KMS-11 (cell line): ENCODE results near the gene AGPAT4.
"Not testable (repeated sequence)": the region's sequence is repeated elsewhere in the genome, so short reads cannot be mapped to it uniquely, and the experiment has no call there.

Experiments
- H2AFZ ChIP-seq: fragments of 200-600 bp; sonication (generic); 2 replicates; pipeline ENCODE4 v1.6.1; 2016; ENCODE audit warnings: antibody characterized with exemption, mixed run types, low read depth
- H3K27ac ChIP-seq: fragments of 200-600 bp; sonication (generic); 2 replicates; pipeline ENCODE4 v1.6.1; 2016; ENCODE audit warnings: mild to moderate bottlenecking, mixed run types
- H3K27me3 ChIP-seq: fragments of 200-600 bp; sonication (generic); 2 replicates; pipeline ENCODE4 v1.6.1; 2017; ENCODE audit warnings: mild to moderate bottlenecking, low read depth, mixed run types, moderate library complexity; ENCODE audit not compliant: insufficient read depth
- H3K36me3 ChIP-seq: fragments of 200-600 bp; sonication (generic); 2 replicates; pipeline ENCODE4 v1.6.1; 2017; ENCODE audit warnings: mild to moderate bottlenecking, mixed run types; ENCODE audit not compliant: insufficient read depth
- H3K4me1 ChIP-seq: fragments of 200-600 bp; sonication (generic); 2 replicates; pipeline ENCODE4 v1.6.1; 2016; ENCODE audit warnings: mild to moderate bottlenecking, low read depth, mixed run types; ENCODE audit not compliant: poor library complexity, severe bottlenecking
- H3K4me2 ChIP-seq: fragments of 200-600 bp; sonication (generic); 2 replicates; pipeline ENCODE4 v1.7.0; 2016; ENCODE audit warnings: mild to moderate bottlenecking, mixed run types
- H3K4me3 ChIP-seq: fragments of 200-600 bp; sonication (generic); IDR thresholded peaks from 2 replicates; pipeline ENCODE4 v1.6.1; 2017; ENCODE audit warnings: low read depth, low read length, mixed read lengths; ENCODE audit not compliant: insufficient read depth
- H3K79me2 ChIP-seq: fragments of 200-600 bp; sonication (generic); 2 replicates; pipeline ENCODE4 v1.6.1; 2016; ENCODE audit warnings: low read depth, mixed run types; ENCODE audit not compliant: insufficient read depth
- H3K9ac ChIP-seq: fragments of 200-600 bp; sonication (generic); 2 replicates; pipeline ENCODE4 v1.6.1; 2016; ENCODE audit warnings: mild to moderate bottlenecking, mixed run types
- H4K20me1 ChIP-seq: fragments of 200-600 bp; sonication (generic); 2 replicates; pipeline ENCODE4 v1.6.1; 2016; ENCODE audit warnings: mild to moderate bottlenecking, mixed run types; ENCODE audit not compliant: insufficient read depth
- CTCF ChIP-seq: fragments of 200-600 bp; sonication (generic); conservative IDR thresholded peaks from 2 replicates; pipeline ENCODE4 v1.6.1; 2017; ENCODE audit warnings: low read depth, mild to moderate bottlenecking, antibody characterized with exemption, low read length, moderate library complexity, mixed read lengths

Gene AGPAT4

GRCh38 chr6:161273752-161274487 lies at the start of gene AGPAT4:
Gene AGPAT4 (minus strand): TSS chr6:161274061. CDS start chr6:161232213, 41,848 bp downstream.
- Histone ChIP-seq H3K4me1 (no peaks in the 10 kb centered on the region), H3K4me2 (0 out of 2 replicates have a peak within 1 kb of the TSS, but pooled peaks have one; percentile 15), H3K36me3 (no peaks in the 10 kb centered on the region), H3K27ac (0 out of 2 replicates have a peak within 1 kb of the TSS, but pooled peaks have one; percentile 33), H3K27me3 (no peaks in the 10 kb centered on the region), H4K20me1 (no peaks in the 10 kb centered on the region), H3K4me3 (no peak within 1 kb of the TSS), H3K9ac (peak within 1 kb of the TSS; percentile 46; the same call in 1 of the 2 replicates), H3K79me2 (no peaks in the 10 kb centered on the region), H2AFZ (peak within 1 kb of the TSS; percentile 69; the same call in 1 of the 2 replicates)
- TF ChIP-seq CTCF, result no peak

- no peak overlapping the region for H3K27ac ChIP-seq
These were observed 45.4 kb upstream of the AGPAT4 start for GRCh38 chr6:161319231-161319630.

GRCh38 chr6:161318456-161318855 lies 44.6 kb upstream of the AGPAT4 start:
- Histone ChIP-seq H3K4me2 (no peak overlapping the region), H3K4me1 (no peaks in the 10 kb centered on the region), H4K20me1 (no peaks in the 10 kb centered on the region), H3K9ac (no peak overlapping the region), H3K4me3 (no peak overlapping the region), H3K79me2 (no peaks in the 10 kb centered on the region), H2AFZ (no peak overlapping the region), H3K27me3 (no peaks in the 10 kb centered on the region), H3K27ac (no peak overlapping the region), H3K36me3 (no peaks in the 10 kb centered on the region)
- TF ChIP-seq CTCF, result no peak

More at GRCh38 chr6:161319231-161319630, 45.4 kb upstream of the AGPAT4 start:
- no peaks in the 10 kb centered on the region for H3K36me3 ChIP-seq
- H4K20me1 ChIP-seq, result no peaks in the 10 kb centered on the region
- H3K4me3 ChIP-seq, result no peak overlapping the region
- H3K4me1 ChIP-seq, result no peaks in the 10 kb centered on the region
- H3K9ac ChIP-seq, result no peak overlapping the region
- no peaks in the 10 kb centered on the region for H3K27me3 ChIP-seq
- H3K79me2 ChIP-seq, result no peaks in the 10 kb centered on the region
- no peak overlapping the region for H2AFZ ChIP-seq
- no peak for TF ChIP-seq CTCF
- H3K4me2 ChIP-seq, result no peak overlapping the region

- no peaks in the 10 kb centered on the region for H4K20me1 ChIP-seq
- no peak overlapping the region for H3K9ac ChIP-seq
- H3K4me1 ChIP-seq, result no peaks in the 10 kb centered on the region
- H3K36me3 ChIP-seq, result no peaks in the 10 kb centered on the region
- no peak for TF ChIP-seq CTCF
- H3K4me2 ChIP-seq, result no peak overlapping the region
- H3K79me2 ChIP-seq, result no peaks in the 10 kb centered on the region
- H3K27me3 ChIP-seq, result no peaks in the 10 kb centered on the region
- no peak overlapping the region for H2AFZ ChIP-seq
- no peak overlapping the region for H3K27ac ChIP-seq
- no peak overlapping the region for H3K4me3 ChIP-seq
These were observed 42.7 kb upstream of the AGPAT4 start for GRCh38 chr6:161316531-161316930.

- not testable (repeated sequence) for H3K4me1 ChIP-seq, H4K20me1 ChIP-seq, H3K4me3 ChIP-seq, H3K27ac ChIP-seq, H3K27me3 ChIP-seq, H2AFZ ChIP-seq, H3K9ac ChIP-seq, H3K36me3 ChIP-seq, H3K79me2 ChIP-seq, H3K4me2 ChIP-seq
These were observed 41.5 kb upstream of the AGPAT4 start for GRCh38 chr6:161315246-161315917.

- not testable (repeated sequence) for H3K4me2 ChIP-seq, H3K27ac ChIP-seq, H3K4me3 ChIP-seq, H3K27me3 ChIP-seq, H2AFZ ChIP-seq, H3K79me2 ChIP-seq, H3K36me3 ChIP-seq, H3K9ac ChIP-seq, H3K4me1 ChIP-seq, H4K20me1 ChIP-seq
These were observed 40.8 kb upstream of the AGPAT4 start for GRCh38 chr6:161314541-161315245.
